IMR-90 (cell line): ENCODE measurements around the gene SLC25A15. TPM values are rescaled to one million over a fixed set of nuclear protein-coding genes. Genes with fewer than 3 reads are reported as not detected.

Source experiments
- ATAC-seq: fragments of 200-7000 bp; cut with Tn5 transposase; 2 replicates; pipeline ENCODE4 v1.9.1; 2020; ENCODE audit warnings: low read depth, mild to moderate bottlenecking, moderate library complexity
- BruUV-seq: library from RNA; stranded (reverse); fragments of 400-500 nt; replicated peaks from 2 replicates; lab custom pipeline; 2021; lab: Mats Ljungman, UMichigan
- CTCF ChIA-PET: fragments of 300-600 bp; formaldehyde crosslinking; extraction: SDS; loops from one replicate; lab custom pipeline; 2021; ENCODE audit warnings: antibody characterized with exemption; lab: Yijun Ruan, JAX
- POLR2A ChIA-PET: fragments of 300-600 bp; sonication (Branson Sonifier 250); formaldehyde crosslinking; loops from one replicate; lab custom pipeline; 2022; ENCODE audit warnings: antibody characterized with exemption; ENCODE audit not compliant: unreplicated experiment; lab: Charles Lee
- DNase-seq: peaks from one replicate; pipeline ENCODE4 v3.0.0; 2013
- H2AFZ ChIP-seq: replicated peaks from 2 replicates; pipeline ENCODE3; 2013; ENCODE audit warnings: low read length, mild to moderate bottlenecking; ENCODE audit not compliant: poor library complexity
- H2AK5ac ChIP-seq: 2 replicates; pipeline ENCODE4 v1.6.1; 2013; ENCODE audit warnings: low read depth, low read length, inconsistent platforms
- H2AK9ac ChIP-seq: replicated peaks from 2 replicates; pipeline ENCODE3; 2013; ENCODE audit warnings: mild to moderate bottlenecking, low read depth, low read length, moderate library complexity; ENCODE audit not compliant: poor library complexity
- H2BK120ac ChIP-seq: 2 replicates; pipeline ENCODE4 v1.6.1; 2013; ENCODE audit warnings: low read depth, low read length, inconsistent platforms
- H2BK15ac ChIP-seq: 3 replicates; pipeline ENCODE4 v1.6.1; 2013; ENCODE audit warnings: low read depth, low read length, inconsistent platforms
- H2BK20ac ChIP-seq: 2 replicates; pipeline ENCODE4 v1.6.1; 2013; ENCODE audit warnings: low read depth, mild to moderate bottlenecking, inconsistent platforms, low read length, moderate library complexity
- H2BK5ac ChIP-seq: 2 replicates; pipeline ENCODE4 v1.6.1; 2013; ENCODE audit warnings: mild to moderate bottlenecking, low read depth, low read length, inconsistent platforms; ENCODE audit not compliant: poor library complexity, severe bottlenecking
- H3K14ac ChIP-seq: replicated peaks from 2 replicates; pipeline ENCODE4 v1.6.1; 2013; ENCODE audit warnings: low read depth, low read length, inconsistent platforms
- H3K18ac ChIP-seq: 2 replicates; pipeline ENCODE4 v1.6.1; 2013; ENCODE audit warnings: low read depth, low read length, control low read depth
- H3K23ac ChIP-seq: 2 replicates; pipeline ENCODE4 v1.6.1; 2013; ENCODE audit warnings: low read depth, low read length, inconsistent platforms
- H3K27ac ChIP-seq: 2 replicates; pipeline ENCODE4 v1.5.1; 2013; ENCODE audit warnings: mild to moderate bottlenecking, control low read depth, low read length; ENCODE audit not compliant: insufficient read depth
- H3K27me3 ChIP-seq: 2 replicates; pipeline ENCODE4 v1.6.1; 2013; ENCODE audit warnings: low read length; ENCODE audit not compliant: control insufficient read depth, insufficient read depth
- H3K36me3 ChIP-seq: 2 replicates; pipeline ENCODE4 v1.6.1; 2013; ENCODE audit warnings: low read length, mixed read lengths; ENCODE audit not compliant: control insufficient read depth, insufficient read depth
- H3K4ac ChIP-seq: 2 replicates; pipeline ENCODE4 v1.6.1; 2013; ENCODE audit warnings: low read depth, low read length, inconsistent platforms
- H3K4me1 ChIP-seq: 2 replicates; pipeline ENCODE4 v1.6.1; 2013; ENCODE audit warnings: low read length, mixed read lengths; ENCODE audit not compliant: control insufficient read depth, insufficient read depth
- H3K4me2 ChIP-seq: 2 replicates; pipeline ENCODE4 v1.6.1; 2013; ENCODE audit warnings: low read depth, mild to moderate bottlenecking, control low read depth, low read length, moderate library complexity
- H3K4me3 ChIP-seq: 2 replicates; pipeline ENCODE4 v1.5.1; 2013; ENCODE audit warnings: low read depth, mild to moderate bottlenecking, control low read depth, low read length, moderate library complexity; ENCODE audit not compliant: insufficient read depth
- H3K56ac ChIP-seq: 2 replicates; pipeline ENCODE4 v1.6.1; 2013; ENCODE audit warnings: low read length, inconsistent platforms; ENCODE audit not compliant: insufficient read depth; ENCODE audit errors: extremely low read depth
- H3K79me1 ChIP-seq, 2 experiments: 2 replicates each; pipeline ENCODE4 v1.6.1; 2013; ENCODE audit warnings: low read length in 2 of 2, inconsistent platforms in 1 of 2, low read depth in 1 of 2
- H3K9ac ChIP-seq: 2 replicates; pipeline ENCODE4 v1.6.1; 2013; ENCODE audit warnings: low read depth, low read length, control low read depth
- H3K9me1 ChIP-seq: 2 replicates; pipeline ENCODE4 v1.6.1; 2013; ENCODE audit warnings: low read length, inconsistent platforms; ENCODE audit not compliant: insufficient read depth
- H3K9me3 ChIP-seq: 2 replicates; pipeline ENCODE4 v1.6.1; 2013; ENCODE audit warnings: low read length; ENCODE audit not compliant: control insufficient read depth, insufficient read depth
- H4K20me1 ChIP-seq: 2 replicates; pipeline ENCODE4 v1.6.1; 2013; ENCODE audit warnings: low read length, inconsistent platforms; ENCODE audit not compliant: insufficient read depth
- H4K5ac ChIP-seq: 2 replicates; pipeline ENCODE4 v1.6.1; 2013; ENCODE audit warnings: mild to moderate bottlenecking, low read depth, low read length, control low read depth
- H4K8ac ChIP-seq, 2 experiments: 2 replicates each; pipeline ENCODE4 v1.6.1; 2013; ENCODE audit warnings: low read depth in 2 of 2, low read length in 2 of 2, control low read depth in 1 of 2, inconsistent platforms in 1 of 2
- H4K91ac ChIP-seq: 2 replicates; pipeline ENCODE4 v1.6.1; 2013; ENCODE audit warnings: low read depth, low read length, inconsistent platforms; ENCODE audit not compliant: insufficient read depth
- BHLHE40 ChIP-seq: fragments of 150-350 bp; IDR thresholded peaks from 2 replicates; pipeline ENCODE4 v1.6.1; 2016; ENCODE audit warnings: mild to moderate bottlenecking, low read depth, low read length
- CEBPB ChIP-seq: IDR thresholded peaks from 2 replicates; pipeline ENCODE4 v1.6.1; 2012; ENCODE audit warnings: low read depth, low read length, improper control_type of control experiment
- CHD1 ChIP-seq: IDR thresholded peaks from 2 replicates; pipeline ENCODE4 v1.6.1; 2012; ENCODE audit warnings: low read depth, low read length, improper control_type of control experiment
- FOS ChIP-seq: fragments of 150-350 bp; IDR thresholded peaks from 2 replicates; pipeline ENCODE4 v1.6.1; 2016; ENCODE audit warnings: low read depth, low read length
- MAFK ChIP-seq: IDR thresholded peaks from 2 replicates; pipeline ENCODE4 v1.6.1; 2012; ENCODE audit warnings: low read depth, low read length, improper control_type of control experiment
- MAZ ChIP-seq: IDR thresholded peaks from 2 replicates; pipeline ENCODE4 v1.6.1; 2012; ENCODE audit warnings: low read depth, mild to moderate bottlenecking, low read length, improper control_type of control experiment, moderate library complexity, borderline replicate concordance
- MXI1 ChIP-seq: IDR thresholded peaks from 2 replicates; pipeline ENCODE4 v1.6.1; 2012; ENCODE audit warnings: low read depth, mild to moderate bottlenecking, low read length, moderate library complexity, borderline replicate concordance
- NFE2L2 ChIP-seq: fragments of 150-350 bp; IDR thresholded peaks from 2 replicates; pipeline ENCODE4 v1.6.1; 2016; ENCODE audit warnings: low read depth, mild to moderate bottlenecking, low read length
- POLR2A ChIP-seq: IDR thresholded peaks from 2 replicates; pipeline ENCODE4 v1.6.1; 2012; ENCODE audit warnings: mild to moderate bottlenecking, low read depth, low read length
- RAD21 ChIP-seq: IDR thresholded peaks from 2 replicates; pipeline ENCODE4 v1.6.1; 2012; ENCODE audit warnings: low read length, improper control_type of control experiment
- RCOR1 ChIP-seq: IDR thresholded peaks from 2 replicates; pipeline ENCODE4 v1.6.1; 2012; ENCODE audit warnings: mild to moderate bottlenecking, low read length, improper control_type of control experiment; ENCODE audit not compliant: insufficient replicate concordance
- RFX5 ChIP-seq: IDR thresholded peaks from 2 replicates; pipeline ENCODE4 v1.8.0; 2012; ENCODE audit warnings: low read depth, mild to moderate bottlenecking, low read length, moderate library complexity
- SMC3 ChIP-seq: fragments of 150-350 bp; IDR thresholded peaks from 2 replicates; pipeline ENCODE4 v1.6.1; 2016; ENCODE audit warnings: low read depth, mild to moderate bottlenecking, antibody characterized with exemption, low read length, moderate library complexity
- WGBS, 2 experiments: methylation state at CpG; one replicate each; pipeline versions ENCODE4 v1.1.5 to v1.1.7; 2013; ENCODE audit warnings: missing lambda C conversion rate in 2 of 2; ENCODE audit not compliant: insufficient read length in 1 of 2; ENCODE audit errors: extremely low coverage in 2 of 2; 5-methylcytosine and 5-hydroxymethylcytosine counted together
- dilution Hi-C: fragments of 300-500 bp; cut with HindIII; formaldehyde crosslinking; loops from one replicate; pipeline ENCODE4 v1.14.3; 2018; ENCODE audit warnings: low sequenced_read_pairs; ENCODE audit not compliant: unreplicated experiment
- in situ Hi-C: fragments of 300-500 bp; cut with MboI; formaldehyde crosslinking; loops from 3 replicates; pipeline ENCODE4 v1.14.3; 2019; ENCODE audit warnings: low sequenced_read_pairs, inconsistent platforms, mixed read lengths
- intact Hi-C: fragments of 100-400 bp; cut with micrococcal nuclease; formaldehyde crosslinking; loops from 2 replicates; pipeline ENCODE4 v1.10.0; 2022
- polyA plus RNA-seq, 3 experiments: library from polyadenylated mRNA; depleted of rRNA; stranded (reverse); fragments of >200 nt; gene quantifications; 2 replicates each; pipeline ENCODE4 v1.2.3, GENCODE V29; 2012; ENCODE audit warnings: low replicate concordance in 1 of 3
- total RNA-seq: library from RNA; depleted of rRNA; stranded (reverse); fragments of >200 nt; gene quantifications from 2 replicates; pipeline ENCODE4 v1.2.3, GENCODE V29; 2012
- TF ChIP-seq, protein P1 (sequence below): conservative IDR thresholded peaks from 2 replicates; pipeline ENCODE4 v1.5.1; 2012; ENCODE audit warnings: mild to moderate bottlenecking, low read depth, low read length, improper control_type of control experiment
- TF ChIP-seq, protein P2 (sequence below): fragments of 150-350 bp; IDR thresholded peaks from 2 replicates; pipeline ENCODE4 v1.6.1; 2017; ENCODE audit warnings: mild to moderate bottlenecking, antibody characterized with exemption, low read length, low read depth
- TF ChIP-seq, protein P3 (sequence below): fragments of 150-350 bp; IDR thresholded peaks from 2 replicates; pipeline ENCODE4 v1.6.1; 2016; ENCODE audit warnings: low read depth, mild to moderate bottlenecking, low read length, moderate library complexity, borderline replicate concordance

The SLC25A15 gene
- total and polyA plus RNA-seq, 2 of the 4 experiments (the other 2 are of a cell fraction), result 5.4 to 13.3 TPM

DNA sequence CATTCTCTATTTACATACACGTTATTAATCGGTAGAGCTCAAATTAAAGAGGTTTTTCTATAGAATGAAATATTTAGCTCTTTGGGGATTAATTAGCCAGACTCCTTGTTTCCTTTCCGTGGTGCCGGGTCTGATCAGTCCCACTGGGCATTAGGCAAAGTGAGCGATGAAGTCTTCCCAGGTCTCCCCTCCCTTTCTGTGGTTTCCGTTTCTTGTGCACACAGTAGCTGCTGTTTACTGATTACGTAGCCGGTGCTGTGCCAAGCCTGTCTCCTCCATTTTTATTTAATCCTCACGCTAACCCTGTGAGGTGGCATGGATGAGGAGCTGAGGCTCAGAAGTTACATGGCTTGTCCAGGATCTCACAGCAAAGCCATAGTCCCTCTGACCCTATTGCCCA is 9.0 kb downstream of the SLC25A15 start:
- no peak overlapping the region for H3K4me3 ChIP-seq
- H3K4ac ChIP-seq, result no peak overlapping the region
- no peaks in the 10 kb centered on the region for H3K4me1 ChIP-seq
- H3K79me1 ChIP-seq, result no peaks in the 10 kb centered on the region; a peak in 1 of 4 replicates
- H3K36me3 ChIP-seq, result peaks cover 23% of the 10 kb centered on the region
- no TSS peak for BruUV-seq
- no peak overlapping the region for H3K56ac ChIP-seq
- H3K14ac ChIP-seq, result no peak overlapping the region
- no peak overlapping the region for H2AFZ ChIP-seq
- no peak overlapping the region for H3K27ac ChIP-seq
- H2BK15ac ChIP-seq, result no peak overlapping the region
- no peak overlapping the region for H4K5ac ChIP-seq
- no peak overlapping the region for H2AK5ac ChIP-seq
- no peak overlapping the region for H4K91ac ChIP-seq
- no peak for TF ChIP-seq CHD1
- TF ChIP-seq RFX5, result no peak
- no peak for TF ChIP-seq BHLHE40
- no peak for TF ChIP-seq CEBPB
- no peak for TF ChIP-seq NFE2L2
- TF ChIP-seq RAD21, result no peak
- TF ChIP-seq, protein P1, sequence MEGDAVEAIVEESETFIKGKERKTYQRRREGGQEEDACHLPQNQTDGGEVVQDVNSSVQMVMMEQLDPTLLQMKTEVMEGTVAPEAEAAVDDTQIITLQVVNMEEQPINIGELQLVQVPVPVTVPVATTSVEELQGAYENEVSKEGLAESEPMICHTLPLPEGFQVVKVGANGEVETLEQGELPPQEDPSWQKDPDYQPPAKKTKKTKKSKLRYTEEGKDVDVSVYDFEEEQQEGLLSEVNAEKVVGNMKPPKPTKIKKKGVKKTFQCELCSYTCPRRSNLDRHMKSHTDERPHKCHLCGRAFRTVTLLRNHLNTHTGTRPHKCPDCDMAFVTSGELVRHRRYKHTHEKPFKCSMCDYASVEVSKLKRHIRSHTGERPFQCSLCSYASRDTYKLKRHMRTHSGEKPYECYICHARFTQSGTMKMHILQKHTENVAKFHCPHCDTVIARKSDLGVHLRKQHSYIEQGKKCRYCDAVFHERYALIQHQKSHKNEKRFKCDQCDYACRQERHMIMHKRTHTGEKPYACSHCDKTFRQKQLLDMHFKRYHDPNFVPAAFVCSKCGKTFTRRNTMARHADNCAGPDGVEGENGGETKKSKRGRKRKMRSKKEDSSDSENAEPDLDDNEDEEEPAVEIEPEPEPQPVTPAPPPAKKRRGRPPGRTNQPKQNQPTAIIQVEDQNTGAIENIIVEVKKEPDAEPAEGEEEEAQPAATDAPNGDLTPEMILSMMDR, result no peak
- TF ChIP-seq RCOR1, result no peak
- no peak for TF ChIP-seq MAFK
- TF ChIP-seq SMC3, result no peak
- TF ChIP-seq POLR2A, result no peak
- TF ChIP-seq FOS, result no peak
- TF ChIP-seq, protein P2, sequence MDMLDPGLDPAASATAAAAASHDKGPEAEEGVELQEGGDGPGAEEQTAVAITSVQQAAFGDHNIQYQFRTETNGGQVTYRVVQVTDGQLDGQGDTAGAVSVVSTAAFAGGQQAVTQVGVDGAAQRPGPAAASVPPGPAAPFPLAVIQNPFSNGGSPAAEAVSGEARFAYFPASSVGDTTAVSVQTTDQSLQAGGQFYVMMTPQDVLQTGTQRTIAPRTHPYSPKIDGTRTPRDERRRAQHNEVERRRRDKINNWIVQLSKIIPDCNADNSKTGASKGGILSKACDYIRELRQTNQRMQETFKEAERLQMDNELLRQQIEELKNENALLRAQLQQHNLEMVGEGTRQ, result no peak
- no peak for TF ChIP-seq MAZ
- no peak for TF ChIP-seq MXI1
- TF ChIP-seq, protein P3, sequence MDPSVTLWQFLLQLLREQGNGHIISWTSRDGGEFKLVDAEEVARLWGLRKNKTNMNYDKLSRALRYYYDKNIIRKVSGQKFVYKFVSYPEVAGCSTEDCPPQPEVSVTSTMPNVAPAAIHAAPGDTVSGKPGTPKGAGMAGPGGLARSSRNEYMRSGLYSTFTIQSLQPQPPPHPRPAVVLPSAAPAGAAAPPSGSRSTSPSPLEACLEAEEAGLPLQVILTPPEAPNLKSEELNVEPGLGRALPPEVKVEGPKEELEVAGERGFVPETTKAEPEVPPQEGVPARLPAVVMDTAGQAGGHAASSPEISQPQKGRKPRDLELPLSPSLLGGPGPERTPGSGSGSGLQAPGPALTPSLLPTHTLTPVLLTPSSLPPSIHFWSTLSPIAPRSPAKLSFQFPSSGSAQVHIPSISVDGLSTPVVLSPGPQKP, result no peak
- CTCF ChIA-PET, result interaction anchor here (0.6 to 0.9 kb wide), 2 partner anchors 10 to 17 kb away, joined by 3 to 4 read pairs; no protein-coding TSS in a partner anchor
- H2BK120ac ChIP-seq, result no peak overlapping the region
- H2AK9ac ChIP-seq, result no peak overlapping the region
- POLR2A ChIA-PET, result no interaction called here
- no peaks in the 10 kb centered on the region for H4K20me1 ChIP-seq
- in situ Hi-C loops, result no loop called here
- WGBS, 2 experiments, result 93% methylated on average over 4 of the region's 9 CpGs; no CpG with 5 or more reads in 1 of the 2 experiments
- no peak overlapping the region for H3K18ac ChIP-seq
- H3K4me2 ChIP-seq, result no peak overlapping the region
- H3K27me3 ChIP-seq, result no peaks in the 10 kb centered on the region
- no peak overlapping the region for H3K23ac ChIP-seq
- H3K9me3 ChIP-seq, result no peaks in the 10 kb centered on the region
- H3K9me1 ChIP-seq, result no peaks in the 10 kb centered on the region; the same call in 1 of the 2 replicates
- H4K8ac ChIP-seq, result no peak overlapping the region
- DNase-seq (no peak), ATAC-seq (no peak)
- intact Hi-C loops, result no loop called here
- H2BK20ac ChIP-seq, result no peak overlapping the region
- dilution Hi-C loops, result no loop called here
- H3K9ac ChIP-seq, result no peak overlapping the region
- H2BK5ac ChIP-seq, result no peak overlapping the region
